ENCODE measurements around the gene CAMK1D.

- no peak for TF ChIP-seq POLR2AphosphoS5 (IDR thresholded peaks at IDR 0.05; ENCODE audit: low read depth, low read length)
- no peak for TF ChIP-seq RXRA (IDR thresholded peaks at IDR 0.05; ENCODE audit: borderline replicate concordance, low read depth)
- no peak for TF ChIP-seq YY1 (IDR thresholded peaks at IDR 0.05; ENCODE audit: low read depth)
- TF ChIP-seq CTCF (IDR thresholded peaks at IDR 0.05): no peak
Measured at GRCh38 chr10:12466704-12467305, 117.5 kb downstream of the CAMK1D start.

Data from SK-N-SH (cell line).